GM11168 (cell line): Measurements from ENCODE around the gene NOD2.

Experiments
- in situ Hi-C: fragments of 300-500 bp; cut with MboI; formaldehyde crosslinking; loops from one replicate; pipeline ENCODE4 v1.12.0; 2022; ENCODE audit warnings: low sequenced_read_pairs; ENCODE audit not compliant: unreplicated experiment

Gene NOD2

DNA sequence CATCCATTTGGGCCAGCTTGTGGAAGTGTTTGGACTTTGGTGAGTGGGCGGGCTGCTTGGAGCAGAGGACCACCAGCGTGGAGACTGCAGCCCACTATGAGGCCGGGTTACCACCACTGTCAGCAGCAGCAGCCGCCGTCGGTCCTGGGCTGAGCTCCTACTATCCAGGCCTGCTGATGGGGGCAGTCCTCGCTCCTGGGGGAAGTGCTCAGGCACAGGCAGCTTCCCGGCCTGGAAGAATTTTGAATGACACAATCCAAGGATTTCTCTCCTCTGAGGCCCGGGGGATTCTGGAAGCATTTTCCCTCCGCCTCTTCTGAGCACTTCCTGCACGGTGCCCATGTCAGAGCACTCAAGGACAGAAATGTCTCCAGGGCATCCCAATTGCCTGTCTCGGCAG is 5.3 kb upstream of the NOD2 start:
- in situ Hi-C loops = no loop called here

DNA sequence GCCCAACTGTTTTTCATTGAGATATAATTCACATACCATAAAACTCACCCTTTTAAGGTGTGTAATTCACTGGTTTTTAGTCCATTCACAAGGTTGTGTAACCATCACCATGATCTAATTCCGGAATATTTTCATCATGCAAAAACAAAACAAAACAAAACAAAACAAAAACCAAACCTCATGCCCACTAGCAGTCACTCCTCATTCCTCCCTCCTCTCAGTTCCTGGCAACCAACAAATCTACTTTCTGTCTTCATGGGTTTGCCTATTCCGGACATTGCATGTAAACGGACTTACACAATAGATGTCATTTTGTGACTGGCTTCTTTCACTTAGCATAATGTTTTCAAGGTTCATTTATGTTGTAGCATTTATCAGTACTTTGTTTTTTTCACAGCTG is 4.5 kb upstream of the NOD2 start:
- in situ Hi-C loops = no loop called here

DNA sequence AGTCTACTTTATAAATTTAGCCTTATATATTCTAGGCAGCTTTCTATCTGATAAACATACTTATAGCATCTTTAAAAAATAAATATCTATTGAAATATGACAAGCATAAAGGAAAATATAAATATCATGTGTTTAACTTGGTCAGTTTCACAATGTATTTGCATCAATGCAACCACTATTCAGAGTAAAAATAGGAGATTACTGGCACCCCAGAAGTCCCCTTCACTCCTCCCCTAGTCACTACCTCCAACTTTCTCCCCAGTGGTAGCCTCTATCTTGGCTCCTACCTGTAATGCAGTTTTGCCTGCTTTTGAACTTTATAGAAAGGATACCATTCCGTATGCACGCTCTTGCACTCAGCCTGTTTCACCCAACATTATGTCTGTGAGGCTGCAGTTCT is 3.2 kb upstream of the NOD2 start:
- in situ Hi-C loops = no loop called here

DNA sequence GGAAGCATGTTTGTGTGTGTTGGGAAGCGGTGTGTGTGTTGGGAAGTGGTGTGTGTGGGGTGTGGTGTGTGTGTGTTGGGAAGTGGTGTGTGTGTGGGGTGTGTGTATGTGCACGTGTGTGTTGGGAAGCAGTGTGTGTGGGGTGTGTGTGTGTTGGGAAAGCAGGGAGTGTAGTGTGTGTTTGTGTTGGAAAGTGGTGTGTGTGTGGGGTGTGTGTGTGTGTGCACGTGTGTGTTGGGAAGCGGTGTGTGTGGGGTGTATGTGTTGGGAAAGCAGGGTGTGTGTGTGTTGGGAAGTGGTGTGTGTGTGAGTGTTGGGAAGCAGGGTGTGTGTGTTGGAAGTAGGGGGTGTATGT is 785 bp upstream of the NOD2 start:
- in situ Hi-C loops = no loop called here

DNA sequence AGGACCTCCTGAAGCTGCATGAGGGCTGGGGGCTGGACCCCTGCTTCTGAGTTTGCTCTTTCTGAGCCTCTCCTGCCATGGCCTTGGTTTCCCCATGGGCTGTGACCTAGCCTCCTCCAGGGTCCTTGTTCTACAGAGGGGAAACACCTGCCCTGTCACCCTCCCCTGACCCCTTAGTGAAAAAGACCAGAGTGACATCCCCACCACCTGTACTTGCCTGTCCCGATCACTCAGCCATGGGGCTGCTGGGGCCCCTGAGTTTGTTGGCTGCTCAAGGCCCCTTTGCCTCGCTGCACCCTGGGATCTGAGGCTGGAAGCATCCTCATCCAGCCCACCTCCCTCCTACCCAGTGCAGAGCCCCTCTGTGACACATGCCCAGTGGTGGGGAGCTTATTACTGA is 800 bp downstream of the NOD2 start:
- in situ Hi-C loops = no loop called here

DNA sequence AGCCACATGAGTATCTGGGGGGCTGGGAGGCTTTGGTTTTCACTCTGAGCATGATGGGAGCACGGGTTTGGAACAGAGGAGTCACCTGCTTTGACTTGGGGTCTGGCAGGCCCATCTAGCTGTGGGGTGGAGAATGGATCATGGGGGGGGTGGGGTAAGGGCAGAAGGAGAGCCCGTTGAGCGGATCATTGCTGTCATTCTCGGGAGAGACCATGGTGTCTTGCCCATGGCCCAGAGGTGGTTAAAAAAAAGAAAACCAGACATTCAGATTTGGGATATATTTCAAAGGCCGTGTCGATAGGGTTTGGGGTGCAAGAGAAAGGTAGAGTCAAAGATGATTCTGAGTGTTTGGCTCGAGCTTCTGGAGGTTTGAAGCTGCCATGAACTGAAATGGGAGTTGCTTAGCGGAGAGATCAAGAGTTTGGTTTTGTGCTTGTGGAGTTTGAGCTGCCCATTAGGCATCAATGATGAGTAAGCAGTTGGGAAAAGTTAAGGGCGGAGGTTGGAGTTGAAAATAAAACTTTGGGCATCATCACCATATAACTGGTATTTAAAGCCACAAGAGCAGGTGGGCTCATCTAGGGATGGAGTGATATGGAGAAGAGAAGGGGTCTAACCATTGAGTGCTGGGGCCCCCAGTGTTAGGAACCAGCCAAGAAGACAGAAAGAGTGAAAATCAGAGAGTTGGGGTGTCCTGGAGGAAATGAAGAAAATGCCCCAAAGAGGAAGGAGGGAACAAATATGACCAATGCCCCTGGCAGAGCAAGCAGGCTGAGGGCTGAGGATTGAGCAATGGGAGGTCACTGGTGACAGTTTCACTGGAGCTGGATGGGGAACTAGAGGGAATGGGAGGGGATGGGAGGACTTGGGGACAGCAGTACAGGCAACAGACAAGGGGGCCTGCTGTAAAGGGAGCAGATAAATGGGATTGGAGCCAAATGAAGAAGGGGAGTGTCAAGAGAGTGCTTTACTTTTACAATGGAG is 1.9 kb downstream of the NOD2 start:
- in situ Hi-C loops = no loop called here

DNA sequence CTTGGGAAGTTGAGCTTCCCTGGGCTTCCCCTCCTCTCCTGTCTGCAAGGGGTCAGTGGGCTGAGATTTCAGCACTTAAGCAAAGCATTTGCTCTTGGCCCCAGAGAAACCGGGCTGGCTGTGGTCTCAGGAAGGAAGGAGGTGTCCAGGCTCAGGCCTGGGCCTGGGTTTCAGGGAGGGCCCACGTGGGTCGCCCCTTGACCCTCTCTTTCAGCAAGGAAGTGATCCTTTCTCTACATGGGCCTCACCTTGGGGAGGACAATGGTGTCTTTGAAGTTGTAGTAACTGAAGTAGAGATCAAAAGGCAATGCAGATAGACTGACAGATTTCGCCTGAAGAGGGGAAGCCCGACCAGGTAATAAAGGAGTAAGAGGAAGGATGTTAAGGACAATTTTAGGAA is 2.7 kb downstream of the NOD2 start:
- in situ Hi-C loops = no loop called here

DNA sequence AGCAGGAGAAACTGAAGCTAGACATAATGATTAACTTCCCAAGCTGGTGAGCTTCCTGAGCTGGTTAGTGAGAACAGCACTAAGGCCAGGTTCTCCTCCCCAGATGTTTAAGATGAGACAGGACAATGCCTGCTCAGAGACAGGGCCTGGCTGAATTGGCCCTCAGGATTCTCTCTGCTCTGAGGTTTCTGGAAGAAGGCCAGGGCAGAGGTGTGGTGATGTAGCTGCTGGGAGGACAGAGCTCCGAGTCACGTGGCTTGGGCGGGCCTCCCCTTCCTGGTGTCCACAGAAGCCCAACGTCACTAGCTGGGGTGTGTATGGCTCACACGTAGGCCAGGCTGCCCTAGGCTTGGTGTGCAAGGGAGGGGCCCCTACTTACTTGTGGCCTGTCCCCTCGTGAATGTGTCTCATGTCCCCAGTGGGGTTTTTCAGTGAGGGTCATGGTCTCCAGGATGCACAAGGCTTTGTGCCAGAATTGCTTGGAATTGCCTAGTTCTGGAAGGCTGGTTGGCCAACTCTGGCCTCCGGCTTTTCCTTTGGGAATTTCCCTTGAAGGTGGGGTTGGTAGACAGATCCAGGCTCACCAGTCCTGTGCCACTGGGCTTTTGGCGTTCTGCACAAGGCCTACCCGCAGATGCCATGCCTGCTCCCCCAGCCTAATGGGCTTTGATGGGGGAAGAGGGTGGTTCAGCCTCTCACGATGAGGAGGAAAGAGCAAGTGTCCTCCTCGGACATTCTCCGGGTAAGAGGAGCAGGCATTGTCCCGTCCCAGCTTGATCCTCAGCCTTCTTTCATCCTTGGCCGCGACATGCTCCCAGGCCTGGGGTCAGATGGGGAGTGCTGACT is 3.4 kb downstream of the NOD2 start:
- in situ Hi-C loops = no loop called here

DNA sequence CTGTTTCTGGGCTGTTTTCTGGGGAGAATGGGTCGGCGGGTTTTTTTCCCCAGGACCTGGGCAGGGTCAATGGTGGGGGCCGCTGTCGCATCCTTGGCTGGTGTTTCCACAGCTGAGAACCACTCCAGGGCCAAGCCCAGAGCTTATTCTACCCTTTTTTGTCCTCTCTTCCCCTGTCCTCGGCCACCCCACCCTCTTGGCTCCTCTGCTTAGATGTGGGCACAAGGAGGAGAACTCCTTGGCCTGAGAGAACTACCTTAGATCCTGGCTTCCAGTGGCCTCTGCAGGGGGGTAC is 4.0 kb downstream of the NOD2 start:
- in situ Hi-C loops = no loop called here

DNA sequence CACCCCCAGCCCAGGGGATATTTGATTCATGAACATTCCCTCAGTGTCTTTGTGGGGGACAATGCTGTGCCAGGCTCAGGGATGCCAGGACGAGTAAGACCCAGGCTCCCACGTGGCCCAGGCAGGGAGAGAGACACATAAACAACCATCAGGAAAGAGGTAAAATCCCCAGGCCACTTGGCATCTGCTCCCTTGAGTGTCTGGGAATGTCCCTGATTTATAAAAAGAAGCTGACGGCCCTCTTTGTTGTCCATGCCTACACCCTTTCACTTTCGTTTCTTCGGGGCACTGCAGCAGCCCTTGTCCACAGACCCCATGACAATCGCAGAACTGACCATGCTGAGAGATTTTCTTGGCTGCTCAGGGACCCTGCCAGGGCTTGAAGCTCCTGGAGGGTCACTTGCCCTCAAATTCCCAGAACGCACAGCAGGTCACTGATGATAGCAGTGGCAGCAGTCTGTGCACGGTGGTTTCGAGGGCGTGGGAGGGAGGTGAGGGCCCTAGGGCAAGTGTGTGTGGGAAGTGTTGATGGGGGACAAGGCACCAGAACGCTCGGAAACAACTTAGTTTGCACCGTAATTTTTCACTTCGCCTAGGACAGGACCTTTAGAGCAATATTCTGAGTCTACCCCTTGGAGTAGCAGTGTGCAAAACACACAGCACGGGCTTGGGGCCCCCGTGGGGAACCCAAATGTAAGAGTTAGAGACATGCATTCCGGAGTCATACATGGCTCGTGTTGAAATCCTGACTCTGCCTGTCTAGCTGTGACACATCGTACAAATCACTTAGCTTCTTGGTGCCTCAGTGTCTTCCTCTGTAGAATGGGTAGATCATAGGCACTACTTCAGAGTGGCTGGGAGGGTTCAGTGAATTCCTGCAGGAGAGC is 4.7 kb downstream of the NOD2 start:
- in situ Hi-C loops = no loop called here

DNA sequence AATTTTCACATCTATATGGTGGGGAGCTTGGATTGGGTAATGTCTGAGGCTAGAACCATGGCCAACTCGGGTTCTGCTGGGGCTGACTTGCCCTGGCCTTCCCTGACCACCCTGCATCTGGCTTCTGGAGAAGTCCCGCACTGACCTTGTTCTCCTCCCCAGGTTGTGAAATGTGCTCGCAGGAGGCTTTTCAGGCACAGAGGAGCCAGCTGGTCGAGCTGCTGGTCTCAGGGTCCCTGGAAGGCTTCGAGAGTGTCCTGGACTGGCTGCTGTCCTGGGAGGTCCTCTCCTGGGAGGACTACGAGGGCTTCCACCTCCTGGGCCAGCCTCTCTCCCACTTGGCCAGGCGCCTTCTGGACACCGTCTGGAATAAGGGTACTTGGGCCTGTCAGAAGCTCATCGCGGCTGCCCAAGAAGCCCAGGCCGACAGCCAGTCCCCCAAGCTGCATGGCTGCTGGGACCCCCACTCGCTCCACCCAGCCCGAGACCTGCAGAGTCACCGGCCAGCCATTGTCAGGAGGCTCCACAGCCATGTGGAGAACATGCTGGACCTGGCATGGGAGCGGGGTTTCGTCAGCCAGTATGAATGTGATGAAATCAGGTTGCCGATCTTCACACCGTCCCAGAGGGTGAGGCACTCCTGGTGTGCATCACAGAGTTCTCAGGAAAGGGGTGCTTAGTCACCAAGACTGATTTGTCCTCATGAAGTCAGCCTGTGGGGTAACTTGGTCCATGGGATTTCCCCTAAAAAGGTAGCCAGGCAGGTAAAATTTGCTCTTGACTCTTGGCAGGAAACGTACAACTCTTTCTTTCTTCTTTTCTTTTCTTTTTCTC is 6.1 kb downstream of the NOD2 start:
- in situ Hi-C loops = no loop called here

DNA sequence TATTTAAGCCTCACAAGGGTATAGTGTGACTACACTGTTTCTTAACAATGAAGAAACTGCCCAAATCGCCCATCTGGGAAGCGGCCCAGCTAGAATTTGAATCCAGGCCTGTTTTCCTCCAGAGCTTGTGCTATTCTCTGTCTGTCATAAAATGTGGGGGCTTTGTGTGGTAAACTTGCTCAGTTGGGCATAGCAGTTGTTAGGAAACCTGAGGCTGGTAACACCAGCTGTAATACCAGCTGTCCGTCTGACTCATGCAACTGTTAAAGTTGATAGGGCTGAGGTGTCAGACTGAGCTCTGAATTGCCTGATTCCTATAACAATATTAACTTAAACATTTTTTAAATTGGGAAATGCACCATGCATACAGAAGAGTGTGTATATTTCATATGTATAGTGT is 9.3 kb downstream of the NOD2 start:
- in situ Hi-C loops = no loop called here

DNA sequence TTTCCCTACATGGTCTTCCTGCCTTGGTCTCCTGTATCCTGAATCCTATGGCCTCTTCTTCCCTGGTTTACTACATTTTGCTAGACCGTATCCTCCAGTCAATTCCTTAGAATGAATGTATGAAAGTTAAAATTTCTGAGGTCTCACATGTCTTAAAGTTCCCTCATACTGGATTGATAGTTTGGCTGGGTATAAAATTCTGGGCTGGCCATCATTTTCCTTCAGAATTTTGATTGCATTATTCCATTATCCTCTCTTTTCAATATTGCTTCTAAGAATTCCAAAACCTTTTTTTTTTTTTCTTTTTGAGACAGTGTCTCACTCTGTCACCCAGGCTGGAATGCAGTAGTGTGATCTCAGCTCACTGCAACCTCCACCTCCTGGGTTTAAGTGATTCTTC is 10.8 kb downstream of the NOD2 start:
- in situ Hi-C loops = no loop called here

DNA sequence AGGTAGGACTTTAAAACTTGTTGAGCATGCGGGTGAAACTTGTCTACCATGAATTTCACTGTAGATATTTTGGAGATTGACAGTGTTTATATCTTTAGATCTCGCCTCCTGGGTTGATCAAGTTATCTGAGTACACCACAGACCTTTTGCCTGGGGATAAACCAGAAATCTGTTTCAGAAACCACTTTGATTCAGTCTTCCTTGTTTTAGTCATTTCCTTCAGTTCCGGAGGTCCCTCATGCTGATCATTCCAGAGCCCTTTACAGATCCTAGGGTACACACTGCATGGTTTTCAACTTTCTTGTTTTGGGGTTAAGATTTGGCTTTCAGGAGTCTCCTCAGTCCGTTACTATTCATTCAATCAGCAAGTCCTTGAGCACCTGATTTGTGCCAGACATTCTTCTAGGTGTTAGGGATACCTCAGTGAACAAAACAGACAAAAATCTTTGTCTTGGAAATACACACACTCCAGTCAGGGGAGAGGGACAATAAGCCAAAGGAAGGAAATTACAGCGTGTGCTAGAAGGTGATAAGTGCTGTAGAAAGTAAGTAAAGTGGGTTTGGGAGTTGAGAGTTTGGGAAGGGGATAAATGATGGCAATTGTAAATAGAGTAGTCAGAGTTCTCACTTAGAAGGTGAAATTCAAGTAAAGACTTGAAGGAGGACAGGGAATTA is 12.2 kb downstream of the NOD2 start:
- in situ Hi-C loops = no loop called here

DNA sequence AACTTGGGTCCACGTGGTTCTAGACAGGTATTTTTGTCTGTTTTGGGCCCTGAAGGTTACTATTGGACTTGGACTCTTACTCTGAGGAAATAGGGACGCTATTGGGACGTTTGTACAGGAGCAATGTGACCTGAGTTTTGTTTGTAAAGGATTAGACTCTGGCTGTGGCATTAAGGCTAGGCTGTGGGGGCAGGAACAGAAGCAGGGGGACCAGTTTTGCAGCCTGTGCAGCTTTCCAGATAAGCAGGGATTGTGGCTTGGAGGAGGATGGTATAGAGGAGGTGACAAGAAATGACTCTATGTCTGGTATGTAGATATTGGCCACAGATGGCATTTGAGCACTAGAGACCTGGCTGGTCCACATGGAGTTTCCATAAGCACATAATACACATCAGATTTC is 12.8 kb downstream of the NOD2 start:
- in situ Hi-C loops = no loop called here

DNA sequence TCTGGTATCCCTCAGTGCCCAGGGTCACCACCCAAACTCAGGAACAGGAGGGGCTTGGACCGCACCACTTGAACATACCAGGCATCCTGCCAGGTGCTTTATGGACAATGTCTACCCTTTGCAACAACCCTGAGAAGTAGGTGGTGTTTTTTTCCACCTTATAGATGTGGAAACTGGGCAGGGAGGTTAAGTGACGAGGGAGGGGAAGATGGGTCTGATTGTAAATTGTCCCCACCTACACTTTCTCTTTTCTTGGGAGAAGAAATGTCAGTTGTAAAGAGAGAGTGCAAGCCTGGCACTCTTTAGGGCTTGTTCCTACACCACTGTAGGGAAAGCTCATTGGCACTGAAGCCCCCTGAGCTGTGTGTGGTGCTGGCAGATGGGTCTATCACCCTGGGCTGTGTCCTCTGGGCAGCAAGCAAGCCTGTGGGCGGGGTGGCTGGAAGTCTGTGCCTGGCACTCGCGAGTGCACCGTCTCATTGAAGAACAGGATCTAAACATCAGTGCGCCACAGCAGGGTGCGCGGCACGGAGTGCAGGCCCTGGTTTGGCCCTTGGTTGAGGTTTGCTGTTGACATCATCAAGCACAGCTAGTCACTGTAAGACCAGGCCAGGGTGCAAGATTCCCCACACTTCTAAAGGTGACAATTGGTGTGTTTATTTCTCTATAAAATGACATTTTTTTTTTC is 15.1 kb downstream of the NOD2 start:
- in situ Hi-C loops = no loop called here

DNA sequence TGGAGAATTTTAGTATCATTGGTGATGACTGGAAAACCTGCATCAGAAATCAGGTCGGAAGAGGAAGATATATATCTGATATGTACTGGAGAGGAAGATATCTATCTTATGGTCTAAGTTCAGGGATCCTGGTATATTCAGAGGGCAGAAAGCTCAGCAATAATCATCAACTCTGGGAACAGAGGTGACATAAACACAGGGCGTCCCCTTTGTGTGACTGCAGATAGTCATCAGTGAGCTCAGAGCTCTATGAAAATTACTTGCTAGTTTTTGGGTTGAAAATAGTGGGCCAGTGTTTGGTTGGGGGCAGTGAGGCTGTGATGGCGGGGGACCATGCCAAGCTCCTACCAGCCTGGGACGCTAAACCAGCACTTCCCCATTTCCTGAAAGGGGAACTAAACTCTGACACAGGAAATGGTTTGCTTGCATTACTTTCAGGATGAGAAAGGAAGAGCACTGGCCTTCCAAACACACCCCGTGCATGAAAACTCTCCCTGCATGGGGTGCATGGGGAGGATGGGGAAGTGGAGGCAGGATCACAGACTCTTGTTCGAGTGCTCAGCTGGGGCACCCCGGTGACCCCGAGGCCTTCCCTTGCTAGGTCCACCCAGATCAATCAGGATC is 15.8 kb downstream of the NOD2 start:
- in situ Hi-C loops = no loop called here

DNA sequence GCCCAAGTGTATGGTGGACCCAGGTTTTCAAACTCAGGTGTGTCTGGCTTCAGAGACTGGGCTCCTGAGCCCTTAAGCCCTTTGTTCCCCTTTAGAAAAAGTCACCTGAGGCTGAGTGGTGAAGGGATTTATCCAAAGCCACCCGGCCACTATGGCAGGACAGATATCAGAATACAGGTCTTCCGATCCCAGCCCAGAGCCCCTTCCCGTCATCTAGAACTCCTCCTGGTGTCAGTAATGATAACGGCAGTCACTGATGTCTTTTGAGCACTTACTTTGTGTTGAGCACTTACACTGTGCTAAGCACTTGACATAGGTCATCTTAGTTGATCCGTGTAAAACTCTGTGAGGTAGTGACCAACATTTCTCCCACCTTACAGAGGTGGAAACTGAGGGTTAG is 16.6 kb downstream of the NOD2 start:
- in situ Hi-C loops = no loop called here
